Middle frontal gyrus (tissue), 1 donor: ENCODE data around the gene HSPA2.
"Not testable (repeated sequence)": the region's sequence is repeated elsewhere in the genome, so short reads cannot be mapped to it uniquely, and the experiment has no call there.

ENCODE experiments used
- DNase-seq: peaks from one replicate; pipeline ENCODE4 v3.0.0-alpha.2; 2015; ENCODE audit warnings: low spot score; ENCODE audit errors: extremely low spot score

HSPA2 gene

GRCh38 chr14:64513271-64513670 is 27.3 kb upstream of the HSPA2 start:
- no peak for DNase-seq

- DNase-seq: no peak
Measured at GRCh38 chr14:64515053-64515452, 25.5 kb upstream of the HSPA2 start.

GRCh38 chr14:64516969-64517368 is 23.6 kb upstream of the HSPA2 start:
- DNase-seq: no peak

- not testable (repeated sequence) for DNase-seq
Measured at GRCh38 chr14:64517667-64518066, 22.9 kb upstream of the HSPA2 start.

- no peak for DNase-seq
Measured at GRCh38 chr14:64518229-64518628, 22.3 kb upstream of the HSPA2 start.

- DNase-seq: no peak
Measured at GRCh38 chr14:64520699-64521098, 19.8 kb upstream of the HSPA2 start.

- DNase-seq: no peak
Measured at GRCh38 chr14:64522591-64523355, 17.8 kb upstream of the HSPA2 start.

- no peak for DNase-seq
Measured at GRCh38 chr14:64525354-64525753, 15.2 kb upstream of the HSPA2 start.

- DNase-seq: no peak
Measured at GRCh38 chr14:64531567-64531966, 9.0 kb upstream of the HSPA2 start.

- no peak for DNase-seq
Measured at GRCh38 chr14:64536488-64537245, 3.9 kb upstream of the HSPA2 start.

- no peak for DNase-seq
Measured at GRCh38 chr14:64541261-64541971, 875 bp downstream of the HSPA2 start.

- no peak for DNase-seq
Measured at GRCh38 chr14:64541972-64542835, 1.7 kb downstream of the HSPA2 start.

GRCh38 chr14:64542836-64543201 is 2.3 kb downstream of the HSPA2 start:
- DNase-seq: no peak

- no peak for DNase-seq
Measured at GRCh38 chr14:64544607-64545312, 4.2 kb downstream of the HSPA2 start.

- no peak for DNase-seq
Measured at GRCh38 chr14:64549016-64549415, 8.5 kb downstream of the HSPA2 start.

- no peak for DNase-seq
Measured at GRCh38 chr14:64549791-64550620, 9.5 kb downstream of the HSPA2 start, which contains the start of gene PPP1R36. PPP1R36 (plus strand) TSS chr14:64549961; CDS start chr14:64549998, 37 bp downstream.

GRCh38 chr14:64550621-64551333 is 10.2 kb downstream of the HSPA2 start:
- DNase-seq: no peak

GRCh38 chr14:64554556-64554955 is 14.0 kb downstream of the HSPA2 start:
- DNase-seq: no peak

GRCh38 chr14:64556526-64556925 is 16.0 kb downstream of the HSPA2 start:
- DNase-seq: no peak
